Right renal pelvis (tissue), 4 donors: ENCODE data around the gene PIGW. TPM values are rescaled to one million over a fixed set of nuclear protein-coding genes. Genes with fewer than 3 reads are reported as not detected.
A peak's percentile ranks its signal among the peaks of the same experiment; 100 is the strongest.

Experiments
- DNase-seq, 4 donors: peaks; one replicate each; pipeline ENCODE4 v3.0.0-alpha.2; 2013; ENCODE audit warnings: low read depth in 4 of 4, low spot score in 3 of 4, missing footprints in 1 of 4
- polyA plus RNA-seq, 4 donors: library from polyadenylated mRNA; unstranded; fragments of 120-200 nt; gene quantifications; one replicate each; pipeline ENCODE4 v1.2.1, GENCODE V29; 2013; ENCODE audit not compliant: insufficient read length in 4 of 4

PIGW gene
- polyA plus RNA-seq, 4 donors: 11.3 to 16.4 (median 14.3) TPM

DNA sequence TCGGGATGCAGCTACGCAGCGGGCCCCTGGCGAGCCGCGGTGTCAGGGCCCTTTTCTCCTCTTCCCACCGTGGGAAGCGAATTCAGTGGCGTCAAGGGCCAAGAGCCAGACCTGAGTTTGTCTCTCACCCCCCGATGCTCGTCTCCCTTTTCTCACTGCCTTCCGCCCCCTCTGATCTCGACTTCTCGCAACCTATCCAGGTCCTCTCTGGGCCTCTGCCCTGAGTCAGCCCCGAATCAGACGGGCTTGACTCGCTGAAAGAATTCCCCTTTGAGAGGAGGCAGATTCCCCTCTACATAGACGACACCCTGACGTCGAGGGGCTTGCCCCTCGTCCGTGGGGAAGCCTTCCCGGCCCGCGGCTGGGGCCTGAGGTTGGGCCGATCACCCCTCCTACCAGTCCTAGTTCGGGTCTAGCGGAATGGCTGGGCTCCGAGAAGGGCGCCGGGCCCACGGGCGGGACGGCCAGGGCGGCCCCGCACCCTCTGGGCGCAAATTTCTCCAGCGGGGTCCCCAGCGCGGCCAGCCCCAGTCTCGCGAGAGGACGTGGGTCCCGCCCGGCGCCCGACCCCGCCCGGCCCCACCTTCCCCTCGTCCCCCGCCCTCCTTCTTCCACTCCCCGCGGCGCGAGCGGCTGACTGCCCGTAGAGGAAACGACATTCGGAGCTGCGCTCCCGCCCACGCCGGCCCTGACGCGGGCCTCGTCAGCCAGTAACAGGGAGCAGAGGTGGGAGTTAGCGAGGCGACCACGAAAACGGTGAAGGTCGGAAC lies 9.7 kb downstream of the PIGW start, which contains the start of gene GGNBP2:
Gene GGNBP2 (plus strand): TSS at position 613 of the 770 bp plus-strand sequence. CDS start 806 bp downstream, outside the sequence.
- peak; percentile 79 to 89 (median 88) for DNase-seq

DNA sequence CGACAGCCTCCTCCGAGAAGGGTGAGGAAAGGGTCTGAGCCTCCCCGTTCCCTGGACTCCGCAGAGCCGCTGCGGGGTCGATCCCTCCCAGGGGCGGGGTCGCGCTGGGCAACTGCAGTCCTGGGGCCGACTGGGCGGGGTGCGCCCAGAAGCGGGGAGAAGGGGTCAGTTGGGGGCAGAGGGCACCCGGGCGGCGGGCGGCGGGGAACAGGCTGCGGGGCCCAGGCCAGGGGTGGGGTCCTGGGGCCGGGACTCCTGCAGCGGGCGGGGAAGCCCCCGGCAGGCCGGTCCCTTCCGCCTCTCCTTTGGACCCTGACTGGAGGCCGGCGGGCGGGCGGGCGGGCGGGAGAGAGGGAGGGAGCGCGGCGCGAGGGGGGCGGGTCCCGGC lies 10.3 kb downstream of the PIGW start:
- no peak for DNase-seq

DNA sequence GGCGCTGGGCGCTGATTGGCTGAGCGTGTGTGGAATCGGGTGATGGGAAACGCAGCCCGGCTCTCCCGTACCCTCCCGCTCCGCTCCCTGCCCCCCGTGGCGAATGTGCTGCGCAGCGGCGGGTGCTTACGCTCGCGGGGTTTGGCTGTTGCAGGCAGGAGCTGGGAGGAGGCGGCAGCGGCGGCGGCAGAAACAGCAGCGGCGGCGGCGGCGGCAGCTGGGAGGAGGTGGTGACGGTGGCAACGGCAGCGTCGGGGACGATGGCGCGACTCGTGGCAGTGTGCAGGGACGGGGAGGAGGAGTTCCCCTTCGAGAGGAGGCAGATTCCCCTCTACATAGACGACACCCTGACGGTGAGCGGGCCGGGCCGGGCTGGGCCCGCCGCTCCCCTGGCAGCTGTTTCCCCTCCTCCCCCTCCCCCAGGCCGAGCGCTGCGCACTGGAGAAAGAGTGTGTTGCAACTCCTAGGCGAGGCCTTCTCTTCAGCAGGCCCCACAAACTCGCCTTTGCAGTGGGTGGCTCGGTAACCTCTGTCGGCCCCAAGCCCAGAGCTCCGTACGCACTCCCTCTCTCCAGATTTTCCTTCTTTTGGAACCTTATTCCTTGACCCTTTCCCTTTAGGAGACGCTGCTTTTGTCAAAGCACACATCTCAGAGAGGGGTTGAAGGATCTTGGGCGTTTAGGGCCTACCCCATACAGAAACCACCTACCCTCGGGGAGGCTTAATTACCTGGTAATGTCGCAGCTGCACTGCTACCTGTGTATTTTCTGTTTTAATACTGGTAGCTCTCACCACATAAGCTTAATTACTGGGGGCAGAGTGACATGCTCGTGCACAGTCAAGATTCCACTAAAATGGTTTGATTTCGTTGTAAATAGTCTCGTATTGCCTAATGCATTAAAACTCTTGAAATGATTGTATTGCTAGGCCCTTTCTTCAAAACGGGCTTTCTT lies 11.0 kb downstream of the PIGW start:
- peak; percentile 90 to 95 (median 93) for DNase-seq

DNA sequence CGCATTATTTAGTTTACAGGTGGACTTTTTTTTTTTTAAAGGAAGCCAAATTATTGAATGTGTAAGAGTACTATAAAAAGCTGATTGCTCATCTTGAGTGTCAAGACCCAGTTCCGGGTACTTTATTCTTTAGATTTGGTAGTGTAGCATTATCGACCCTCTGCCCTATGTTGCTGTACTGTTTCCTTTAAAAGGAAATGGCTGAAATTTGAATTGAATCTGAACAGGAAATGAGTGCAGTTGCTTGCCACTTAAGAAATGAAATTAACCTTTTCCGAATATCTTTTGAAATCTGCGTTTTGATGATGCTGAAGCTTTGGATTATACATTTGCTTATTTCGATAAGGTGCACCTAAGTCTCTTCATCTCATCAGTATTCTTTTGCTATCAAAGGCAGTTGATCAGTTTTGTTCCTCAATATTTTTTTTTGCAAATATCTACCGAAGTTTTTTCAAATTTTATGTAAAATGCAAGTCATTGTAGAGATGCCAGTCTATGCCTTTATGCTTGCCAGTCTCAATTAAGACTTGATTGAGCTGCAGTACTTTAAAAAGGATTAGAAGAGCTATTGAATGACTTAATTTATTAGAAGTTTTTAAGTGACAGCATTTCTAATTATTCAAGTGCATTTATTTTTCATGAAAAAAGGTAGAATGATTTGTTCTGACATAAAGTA lies 11.8 kb downstream of the PIGW start:
- no peak for DNase-seq

DNA sequence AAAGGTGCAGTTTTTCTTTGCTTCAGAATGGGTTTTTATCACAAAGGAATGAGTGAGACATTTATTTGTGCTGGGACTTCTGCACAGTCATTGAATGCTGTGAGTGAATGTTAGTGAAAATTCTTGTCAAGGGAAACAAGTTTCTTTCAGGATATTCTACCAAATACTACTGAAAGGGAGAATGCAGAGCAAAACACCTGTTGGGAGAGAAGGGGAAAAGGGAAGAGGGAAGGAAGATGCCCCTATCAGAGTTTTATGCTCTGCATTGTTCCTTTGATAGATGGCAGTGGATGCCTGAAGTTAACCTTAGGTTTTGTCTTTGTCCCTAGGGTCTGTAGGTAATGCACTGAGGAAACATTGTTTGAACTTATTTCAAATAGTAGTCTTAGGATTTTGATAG lies 13.0 kb downstream of the PIGW start:
- DNase-seq: no peak

DNA sequence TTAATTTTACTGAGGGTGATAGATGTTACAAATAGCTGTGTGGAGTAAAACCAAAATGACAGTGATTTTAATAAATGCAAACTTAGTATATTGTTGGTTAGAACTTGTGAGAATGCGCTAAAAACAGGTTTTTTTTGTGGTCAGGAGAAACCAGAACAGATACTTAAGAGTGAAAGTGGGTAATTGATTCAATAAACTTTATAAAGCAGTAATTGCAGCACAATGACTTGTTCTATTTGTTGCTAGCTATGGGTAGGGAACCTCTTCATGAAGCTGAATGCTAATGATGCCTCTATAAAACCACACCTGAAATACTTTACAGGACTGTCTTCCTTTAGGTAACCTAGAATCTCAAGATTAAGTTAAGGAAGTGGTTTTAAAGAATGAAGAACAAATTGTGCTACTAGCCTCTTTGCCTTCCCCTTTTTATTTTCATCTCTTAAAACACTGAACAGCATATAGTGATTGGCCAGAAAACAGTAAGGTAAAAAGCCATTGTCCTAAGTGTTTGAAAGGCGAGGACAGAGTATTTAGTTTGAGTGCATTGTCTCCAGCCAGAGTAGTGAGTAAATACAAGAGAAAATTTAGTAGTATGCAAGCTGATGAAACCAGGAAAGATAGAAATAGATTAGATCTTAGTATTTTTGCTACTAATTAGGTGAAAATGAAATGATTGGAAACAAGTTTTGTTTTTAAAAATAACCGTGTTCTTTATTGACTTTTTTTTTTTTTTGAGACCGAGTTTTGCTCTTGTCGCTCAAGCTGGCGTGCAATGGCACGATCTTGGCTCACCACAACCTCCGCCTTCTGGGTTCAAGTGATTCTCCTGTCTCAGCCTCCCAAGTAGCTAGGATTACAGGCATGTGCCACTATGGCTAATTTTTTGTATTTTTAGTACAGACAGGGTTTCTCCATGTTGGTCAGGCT lies 16.0 kb downstream of the PIGW start:
- DNase-seq: no peak

DNA sequence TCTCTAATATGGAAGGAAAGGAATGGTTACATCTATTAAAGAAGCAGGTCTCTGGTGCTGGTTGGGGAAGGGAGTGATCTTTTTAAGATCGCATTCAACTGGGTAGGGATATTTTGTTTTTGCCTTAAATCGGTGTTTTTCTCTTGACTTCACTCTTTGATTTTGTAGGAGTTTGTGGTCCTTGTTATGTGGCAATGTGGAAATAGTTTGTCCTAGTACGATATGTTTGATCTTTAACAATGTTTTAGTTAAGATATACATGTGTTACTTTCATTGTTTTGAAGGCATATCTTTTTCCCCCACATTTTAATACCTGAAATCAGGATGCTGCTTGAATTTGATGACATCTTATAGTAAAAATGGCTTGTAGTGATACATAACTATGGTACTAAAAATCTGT lies 18.7 kb downstream of the PIGW start:
- DNase-seq: no peak

DNA sequence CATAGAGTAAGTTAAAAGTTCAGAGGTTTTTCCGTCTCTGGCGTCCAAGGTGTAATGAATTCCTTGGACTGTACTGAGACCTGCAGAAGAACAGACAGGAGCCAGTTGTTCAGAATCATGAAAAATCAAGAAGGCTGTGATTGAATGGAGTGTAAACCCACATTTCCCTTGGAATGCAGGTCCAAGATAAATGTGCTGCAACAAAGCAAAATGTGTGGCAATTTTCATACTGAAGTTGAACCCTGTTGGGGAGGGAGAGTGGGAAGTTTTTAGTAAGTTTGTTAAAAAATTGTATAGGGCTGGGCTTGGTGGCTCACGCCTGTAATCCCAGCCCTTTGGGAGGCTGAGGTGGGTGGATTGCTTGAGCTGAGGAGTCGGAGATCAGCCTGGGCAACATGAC lies 31.3 kb downstream of the PIGW start:
- DNase-seq: no peak

DNA sequence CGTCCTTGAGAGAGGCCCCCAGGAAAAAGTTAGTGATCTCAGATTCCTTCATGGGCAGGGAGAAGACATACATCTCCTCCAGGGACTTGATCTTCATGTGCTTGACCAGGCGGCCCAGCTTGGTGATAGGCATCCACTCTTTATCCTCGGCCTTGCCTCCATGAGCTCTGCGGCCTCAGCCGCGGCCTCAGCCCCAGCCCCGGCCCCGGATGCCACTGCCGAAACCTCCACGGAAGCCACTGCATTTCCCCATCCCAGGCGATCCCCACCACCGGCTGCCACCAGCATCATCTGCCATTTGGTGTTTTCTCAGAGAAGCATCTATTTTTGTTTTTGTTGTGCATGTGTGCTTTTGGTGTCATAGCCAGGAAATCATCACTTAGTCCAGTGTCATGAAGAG lies 40.2 kb downstream of the PIGW start:
- no peak for DNase-seq

DNA sequence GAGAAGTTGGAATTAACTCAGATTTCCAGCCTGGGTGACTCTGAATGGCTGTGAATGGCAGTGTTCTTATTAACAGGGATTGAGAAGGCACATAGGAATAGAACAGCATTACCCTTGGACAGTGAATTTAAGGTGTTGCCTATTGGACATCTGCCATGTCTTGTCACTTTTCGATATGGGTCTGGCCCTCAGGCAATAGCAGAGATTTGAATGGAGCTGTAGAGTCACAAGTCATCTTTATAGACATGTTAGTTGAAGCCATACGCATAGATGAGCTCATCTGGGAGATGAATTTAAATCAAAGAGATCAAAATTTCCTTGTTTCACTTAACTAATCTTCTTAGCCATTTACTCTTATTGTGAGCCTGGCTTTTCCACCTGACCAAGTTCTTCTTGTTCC lies 42.0 kb downstream of the PIGW start:
- DNase-seq: no peak

DNA sequence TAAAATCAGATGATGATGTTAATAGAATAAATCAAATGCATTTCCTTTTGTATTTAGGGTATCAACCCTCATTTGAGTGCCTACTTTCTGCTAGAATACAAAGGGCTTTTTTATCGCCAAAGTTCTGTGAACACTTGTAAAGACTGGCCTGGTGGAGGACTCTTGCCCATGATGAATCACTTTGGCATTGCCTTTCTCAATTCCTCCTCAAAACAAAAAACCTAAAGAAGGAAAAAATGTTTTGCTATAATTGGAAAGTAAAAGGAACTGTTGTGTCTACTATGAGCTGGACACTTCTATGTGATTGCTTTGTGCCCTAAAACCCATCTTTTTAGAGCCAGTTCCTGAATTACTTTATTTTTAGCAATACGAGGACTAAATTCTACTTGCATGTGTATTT lies 43.9 kb downstream of the PIGW start:
- DNase-seq: no peak

DNA sequence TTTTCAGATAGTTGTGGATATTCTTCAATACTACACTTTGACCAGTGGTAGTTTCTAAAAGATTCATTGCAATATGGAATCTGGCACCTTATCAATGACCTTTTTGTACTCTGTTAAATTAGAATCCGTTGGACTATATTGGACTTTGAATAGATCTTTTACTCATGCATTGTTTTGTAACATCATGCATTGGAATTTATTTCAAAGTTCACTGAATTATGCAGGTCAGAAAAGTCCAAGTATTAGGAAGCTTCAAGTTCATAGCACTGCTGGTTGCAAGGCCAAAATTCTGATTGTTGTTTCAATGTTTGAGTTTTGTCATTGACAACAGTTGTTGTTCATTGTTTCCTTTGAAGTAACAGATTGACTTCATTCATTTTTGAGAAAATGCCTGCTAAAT lies 49.0 kb downstream of the PIGW start:
- no peak for DNase-seq

DNA sequence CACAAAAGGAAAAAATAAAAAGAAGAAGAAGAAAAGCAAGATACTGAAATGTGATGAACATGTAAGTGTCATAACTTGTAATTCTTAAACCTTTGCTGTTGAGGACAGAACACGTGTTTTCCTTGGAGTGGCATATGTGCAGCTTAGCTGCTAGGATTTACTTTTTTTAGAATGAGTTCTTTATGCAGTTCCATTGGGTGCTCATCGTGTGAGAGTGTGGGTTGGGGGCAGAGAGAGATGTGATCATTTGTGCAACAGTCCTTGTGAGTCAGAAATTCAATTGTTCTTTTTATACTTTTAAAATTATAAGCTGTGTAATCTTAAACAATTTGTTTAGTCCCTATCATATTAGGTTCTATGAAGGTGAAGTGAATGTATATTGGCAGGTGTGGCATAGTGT lies 51.4 kb downstream of the PIGW start:
- no peak for DNase-seq

Other genes starting within 250 kb of the PIGW start
- gene TBC1D3G, start 211.1 kb upstream of the PIGW start, polyA plus RNA-seq: not detected
- gene TBC1D3H, start 146.6 kb upstream of the PIGW start, polyA plus RNA-seq: not detected
- gene ZNHIT3, start 48.3 kb upstream of the PIGW start, polyA plus RNA-seq: 10 to 100 TPM; 67.8 to 74.0 (median 70.1) TPM
- 10 to 100 TPM; 37.1 to 44.2 (median 41.1) TPM for gene MYO19, start 119 bp upstream of the PIGW start, polyA plus RNA-seq
- 10 to 100 TPM; 70.4 to 81.6 (median 78.1) TPM for gene GGNBP2, start 9.9 kb downstream of the PIGW start, polyA plus RNA-seq
- 10 to 100 TPM; 23.1 to 28.8 (median 26.3) TPM for gene DHRS11, start 56.9 kb downstream of the PIGW start, polyA plus RNA-seq
- gene MRM1, start 66.6 kb downstream of the PIGW start, polyA plus RNA-seq: 1 to 10 TPM; 3.7 to 4.9 (median 4.1) TPM